Transverse colon (tissue), 4 donors: ENCODE data around the gene C12orf75. TPM values are rescaled to one million over a fixed set of nuclear protein-coding genes. Genes with fewer than 3 reads are reported as not detected.
"Not testable (repeated sequence)": the region's sequence is repeated elsewhere in the genome, so short reads cannot be mapped to it uniquely, and the experiment has no call there.

Source experiments
- DNase-seq: peaks from one replicate; pipeline ENCODE4 v3.0.0-alpha.2; 2019
- H3K27ac ChIP-seq, 4 donors: fragments of 200-600 bp; sonication (generic); 2 replicates each; pipeline ENCODE4 v1.5.1; 2016 to 2018; ENCODE audit warnings: inconsistent platforms in 4 of 4
- H3K27me3 ChIP-seq: fragments of 200-600 bp; sonication (generic); 2 replicates; pipeline ENCODE4 v1.5.1; 2017; ENCODE audit warnings: inconsistent platforms
- H3K36me3 ChIP-seq, 4 donors: fragments of 200-600 bp; sonication (generic); 2 replicates each; pipeline ENCODE4 v1.5.1; 2017 to 2019; ENCODE audit warnings: inconsistent platforms in 4 of 4
- H3K4me1 ChIP-seq, 4 donors: fragments of 200-600 bp; sonication (generic); 2 replicates each; pipeline ENCODE4 v1.5.1; 2017 to 2020; ENCODE audit warnings: inconsistent platforms in 4 of 4
- H3K4me3 ChIP-seq, 4 donors: fragments of 200-600 bp; sonication (generic); 1 replicate in 1 of 4; 2 replicates in 3 of 4; pipeline versions ENCODE4 v1.5.1 to v1.6.1; 2017 to 2019; ENCODE audit warnings: inconsistent platforms in 4 of 4
- H3K9me3 ChIP-seq, 2 donors: fragments of 200-600 bp; sonication (generic); 2 replicates each; pipeline ENCODE4 v1.5.1; 2017 to 2019; ENCODE audit warnings: inconsistent platforms in 2 of 2
- CTCF ChIP-seq, 5 experiments: fragments of 200-600 bp in 3 of 5; fragments of 450-650 bp in 2 of 5; sonication (generic) in 3 of 5; IDR thresholded peaks; 1 replicate in 2 of 5; 2 replicates in 3 of 5; pipeline ENCODE4 v1.5.1; 2016 to 2017; ENCODE audit warnings: antibody characterized with exemption in 5 of 5, inconsistent platforms in 3 of 5, mild to moderate bottlenecking in 2 of 5, moderate library complexity in 1 of 5
- EP300 ChIP-seq: sonication (generic); formaldehyde crosslinking; IDR thresholded peaks from one replicate; pipeline ENCODE4 v1.6.1; 2017; ENCODE audit warnings: antibody characterized with exemption, low read depth
- POLR2A ChIP-seq: fragments of 450-650 bp; IDR thresholded peaks from one replicate; pipeline ENCODE4 v1.6.1; 2016; ENCODE audit warnings: antibody characterized with exemption, mild to moderate bottlenecking, moderate library complexity
- POLR2AphosphoS5 ChIP-seq, 3 donors: sonication (generic); formaldehyde crosslinking; IDR thresholded peaks; one replicate each; pipeline ENCODE4 v1.6.1; 2016; ENCODE audit warnings: antibody characterized with exemption in 3 of 3
- WGBS, 2 donors: methylation state at CpG; one replicate each; pipeline ENCODE4 v1.1.5; 2018; ENCODE audit warnings: low coverage in 1 of 2; 5-methylcytosine and 5-hydroxymethylcytosine counted together
- in situ Hi-C, 4 donors: fragments of 200-750 bp; cut with MboI; loops; one replicate each; pipeline versions ENCODE4 v1.15.0 to v1.15.1; 2017; ENCODE audit warnings: low sequenced_read_pairs in 3 of 4, low pct_ligation_motif_present in 1 of 4, low pct_unique_long_range_greater_than_20kb in 1 of 4
- intact Hi-C: fragments of 100-400 bp; cut with DNase I; formaldehyde crosslinking; loops from one replicate; pipeline ENCODE4 v1.15.1; 2023; ENCODE audit warnings: low total_unique reads
- total RNA-seq, 4 donors: library from RNA; depleted of rRNA; stranded (reverse); fragments of >200 nt; gene quantifications; one replicate each; pipeline ENCODE4 v1.1.0, GENCODE V29; 2016

C12orf75 gene
- total RNA-seq, 4 donors from 2014 or later = 14.1 to 120 (median 70.6) TPM

DNA sequence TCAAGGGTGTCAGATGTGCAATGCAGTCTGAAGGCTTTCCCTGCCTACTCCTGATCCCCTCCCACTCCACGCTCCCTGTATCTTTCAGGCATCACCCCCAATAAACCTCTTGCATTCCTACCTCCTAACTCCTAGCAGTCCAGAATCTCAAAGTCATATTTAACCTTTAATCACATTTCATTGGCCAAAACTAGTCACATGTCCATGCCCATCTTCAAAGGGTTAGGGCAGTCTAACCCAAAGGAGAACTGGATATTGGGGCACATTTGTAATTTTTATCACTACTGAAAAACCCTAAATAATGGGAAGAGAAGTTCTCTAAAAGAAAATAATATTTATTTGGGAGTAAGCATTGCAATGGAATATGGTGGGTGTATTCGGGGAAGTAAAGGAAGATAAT lies 5.4 kb upstream of the C12orf75 start:
- intact Hi-C loops (no loop called here), in situ Hi-C loops (no loop called here)
- TF ChIP-seq POLR2AphosphoS5 (IDR thresholded peaks at IDR 0.05) = no peak
- Histone ChIP-seq H3K36me3 (no peaks in the 10 kb centered on the region), H3K27ac (no peak overlapping the region), H3K4me1 (peaks cover 0 to 4% (median 3%) of the 10 kb centered on the region in 4 donors), H3K4me3 (no peak overlapping the region), H3K9me3 (no peaks in the 10 kb centered on the region), H3K27me3 (no peaks in the 10 kb centered on the region)
- WGBS, 2 donors = 93 to 97% methylated on average over 2 of the region's 2 CpGs
- no peak for DNase-seq

- intact Hi-C loops (no loop called here), in situ Hi-C loops (no loop called here)
- H3K27ac ChIP-seq = peak overlapping the region in 1 of 4 donors; percentile 68
- TF ChIP-seq POLR2AphosphoS5 (IDR thresholded peaks at IDR 0.05) = no peak
- TF ChIP-seq POLR2A = no peak
- no peak for TF ChIP-seq EP300
- no peak for TF ChIP-seq CTCF (IDR thresholded peaks at IDR 0.05)
- no peaks in the 10 kb centered on the region for H3K9me3 ChIP-seq
- 2% methylated on average over 7 to 9 of the region's 9 CpGs for WGBS, 2 donors
- H3K27me3 ChIP-seq = no peaks in the 10 kb centered on the region
- H3K4me3 ChIP-seq = peak overlapping the region in 2 of 4 donors; percentile 66 to 80
- no peaks in the 10 kb centered on the region for H3K36me3 ChIP-seq
- peaks cover 0 to 20% (median 8%) of the 10 kb centered on the region in 4 donors for H3K4me1 ChIP-seq
- no peak for DNase-seq
Measured at GRCh38 chr12:105329926-105330282, 587 bp upstream of the C12orf75 start.

DNA sequence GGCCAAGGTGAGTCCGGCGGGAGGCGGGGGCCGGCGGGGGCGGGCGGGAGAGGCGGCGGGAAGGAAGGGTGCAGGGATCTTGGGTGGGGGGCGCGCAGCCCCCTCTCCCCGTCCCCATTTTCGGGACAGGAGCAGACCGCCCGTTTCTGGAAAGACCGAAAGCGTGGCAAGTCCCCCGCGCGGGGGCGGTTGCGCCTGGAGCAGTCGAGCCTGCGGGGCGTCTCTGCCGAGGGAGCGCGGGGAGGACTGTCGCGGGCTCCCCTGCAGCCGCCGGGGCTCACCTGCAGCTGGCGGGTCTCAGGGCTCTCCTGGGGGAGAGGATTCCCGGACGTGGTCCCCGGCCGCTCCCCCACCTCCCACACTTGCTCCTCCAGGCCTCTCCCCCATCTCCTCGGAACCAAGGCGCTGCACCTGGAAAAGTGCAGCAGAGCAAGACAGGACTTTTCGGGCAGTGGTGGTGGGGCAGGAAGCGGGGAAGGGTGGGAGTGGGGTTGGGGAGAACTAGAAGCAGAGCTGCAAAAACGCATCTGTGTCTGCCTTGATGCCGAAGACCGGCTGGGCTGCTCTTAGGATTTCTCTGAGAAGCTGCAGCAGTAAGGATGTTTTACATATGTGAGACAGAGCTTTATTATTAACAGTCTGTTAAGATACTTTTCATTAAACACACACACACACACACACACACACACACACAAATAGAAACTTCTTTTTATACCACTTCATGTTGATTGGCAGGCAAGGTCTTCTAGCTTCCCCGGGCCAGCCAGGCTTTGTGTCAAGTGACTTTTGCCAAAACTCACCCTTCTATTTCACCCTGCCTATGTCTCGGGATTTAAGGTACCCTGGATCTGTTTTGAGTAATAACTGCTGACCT lies 677 bp downstream of the C12orf75 start:
- Histone ChIP-seq H3K27me3 (no peaks in the 10 kb centered on the region), H3K9me3 (no peaks in the 10 kb centered on the region), H3K4me3 (peak overlapping the region; percentile 52 to 80 (median 72)), H3K36me3 (no peaks in the 10 kb centered on the region), H3K27ac (peak overlapping the region; percentile 39 to 70 (median 66)), H3K4me1 (peaks cover 0 to 20% (median 8%) of the 10 kb centered on the region in 4 donors)
- intact Hi-C loops (no loop called here), in situ Hi-C loops (no loop called here)
- WGBS, 2 donors = 11 to 31% methylated on average over 3 to 13 of the region's 46 CpGs
- TF ChIP-seq CTCF (IDR thresholded peaks at IDR 0.05) (no peak), EP300 (no peak), POLR2AphosphoS5 (IDR thresholded peaks at IDR 0.05) (no peak), POLR2A (no peak)
- peak; percentile 27 for DNase-seq

DNA sequence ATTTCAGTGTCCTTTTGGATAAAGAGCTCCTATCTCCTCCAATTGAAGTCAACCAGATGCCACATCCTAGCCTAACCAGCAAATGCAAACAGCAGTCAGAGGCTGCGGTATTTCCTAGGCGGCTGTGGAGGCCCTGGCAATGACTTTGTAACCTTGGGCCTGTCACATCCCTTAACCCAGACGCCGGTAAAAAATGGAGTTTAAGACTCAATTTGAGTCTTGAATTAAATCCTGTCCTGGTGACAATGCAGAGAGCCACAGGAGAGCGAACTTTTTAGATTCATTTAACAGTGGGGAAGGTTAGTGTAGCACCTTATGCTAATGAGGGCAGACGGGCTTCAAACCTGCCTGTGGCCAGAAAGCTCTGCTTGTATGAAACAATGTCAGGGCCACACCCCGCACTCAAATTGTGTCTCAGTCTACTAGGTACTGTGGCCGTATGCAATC lies 1.3 kb downstream of the C12orf75 start:
- Histone ChIP-seq H3K4me1 (peaks cover 0 to 20% (median 8%) of the 10 kb centered on the region in 4 donors), H3K27me3 (no peaks in the 10 kb centered on the region), H3K27ac (peak overlapping the region in 2 of 4 donors; percentile 43 to 68), H3K9me3 (no peaks in the 10 kb centered on the region), H3K36me3 (no peaks in the 10 kb centered on the region), H3K4me3 (peak overlapping the region in 1 of 4 donors; percentile 80)
- 45 to 52% methylated on average over 4 to 8 of the region's 8 CpGs for WGBS, 2 donors
- peak; percentile 41 for DNase-seq
- in situ Hi-C loops (no loop called here), intact Hi-C loops (no loop called here)
- TF ChIP-seq POLR2A (no peak), CTCF (IDR thresholded peaks at IDR 0.05) (no peak), POLR2AphosphoS5 (IDR thresholded peaks at IDR 0.05) (no peak), EP300 (no peak)

DNA sequence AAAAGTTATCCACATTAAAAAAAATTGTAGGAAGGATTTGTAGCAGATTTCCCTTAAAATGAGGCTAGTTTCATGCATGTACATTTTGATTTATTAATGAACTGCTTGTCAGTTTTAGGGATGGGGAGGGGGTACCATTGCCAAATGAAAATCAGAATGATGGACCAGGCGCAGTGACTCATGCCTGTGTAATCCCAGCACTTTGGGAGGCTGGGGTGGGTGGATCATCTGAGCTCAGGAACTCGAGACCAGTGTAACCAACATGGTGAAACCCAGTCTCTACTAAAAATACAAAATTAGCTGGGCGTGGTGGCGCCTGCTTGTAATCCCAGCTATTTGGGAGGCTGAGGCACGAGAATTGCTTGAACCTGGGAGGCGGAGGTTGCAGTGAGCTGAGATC lies 1.8 kb downstream of the C12orf75 start:
- DNase-seq, in situ Hi-C loops, H3K9me3 ChIP-seq, H3K27me3 ChIP-seq, intact Hi-C loops, H3K36me3 ChIP-seq, H3K4me3 ChIP-seq, H3K27ac ChIP-seq: not testable (repeated sequence)
- WGBS, 2 donors = 90 to 100% methylated on average over 1 to 6 of the region's 6 CpGs
- H3K4me1 ChIP-seq = peaks cover 0 to 20% (median 8%) of the 10 kb centered on the region in 4 donors
